Coronary artery (tissue), 2 donors: Measurements from ENCODE around the gene CAND2.
"Not testable (repeated sequence)": the region's sequence is repeated elsewhere in the genome, so short reads cannot be mapped to it uniquely, and the experiment has no call there.

ENCODE experiments used
- DNase-seq: peaks from one replicate; pipeline ENCODE4 v3.0.0-alpha.2; 2017; ENCODE audit warnings: low spot score
- H3K27ac ChIP-seq, 2 donors: fragments of 200-600 bp; sonication (generic); one replicate each; pipeline ENCODE4 v1.5.1; 2016 to 2019
- H3K4me3 ChIP-seq: fragments of 200-600 bp; sonication (generic); 2 replicates; pipeline ENCODE4 v1.5.1; 2016; ENCODE audit warnings: mild to moderate bottlenecking, moderate library complexity
- TF ChIP-seq, protein P1 (sequence below): fragments of 200-600 bp; sonication (generic); IDR thresholded peaks from one replicate; pipeline ENCODE4 v1.5.1; 2019; ENCODE audit warnings: antibody characterized with exemption

CAND2 gene

DNA sequence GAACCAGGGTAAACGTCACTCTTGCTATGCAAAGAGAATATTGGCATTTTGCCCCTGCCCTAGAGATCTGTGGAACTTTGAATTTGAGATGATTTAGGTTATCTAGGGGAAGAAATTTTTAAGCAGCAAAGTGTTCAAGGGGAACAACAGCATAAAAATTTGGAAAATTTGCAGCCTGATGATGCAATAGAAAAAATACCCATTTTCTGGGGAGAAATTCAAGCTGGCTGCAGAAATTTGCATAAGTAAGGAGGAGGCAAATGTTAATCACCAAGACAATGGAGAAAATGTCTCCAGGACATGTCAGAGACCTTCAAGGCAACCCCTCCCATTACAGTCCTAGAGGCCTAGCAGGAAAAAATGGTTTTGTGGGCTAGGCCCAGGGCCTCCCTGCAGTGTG lies 49.3 kb downstream of the CAND2 start:
- Histone ChIP-seq H3K27ac (no peak overlapping the region), H3K4me3 (no peak overlapping the region)
- TF ChIP-seq, protein P1, sequence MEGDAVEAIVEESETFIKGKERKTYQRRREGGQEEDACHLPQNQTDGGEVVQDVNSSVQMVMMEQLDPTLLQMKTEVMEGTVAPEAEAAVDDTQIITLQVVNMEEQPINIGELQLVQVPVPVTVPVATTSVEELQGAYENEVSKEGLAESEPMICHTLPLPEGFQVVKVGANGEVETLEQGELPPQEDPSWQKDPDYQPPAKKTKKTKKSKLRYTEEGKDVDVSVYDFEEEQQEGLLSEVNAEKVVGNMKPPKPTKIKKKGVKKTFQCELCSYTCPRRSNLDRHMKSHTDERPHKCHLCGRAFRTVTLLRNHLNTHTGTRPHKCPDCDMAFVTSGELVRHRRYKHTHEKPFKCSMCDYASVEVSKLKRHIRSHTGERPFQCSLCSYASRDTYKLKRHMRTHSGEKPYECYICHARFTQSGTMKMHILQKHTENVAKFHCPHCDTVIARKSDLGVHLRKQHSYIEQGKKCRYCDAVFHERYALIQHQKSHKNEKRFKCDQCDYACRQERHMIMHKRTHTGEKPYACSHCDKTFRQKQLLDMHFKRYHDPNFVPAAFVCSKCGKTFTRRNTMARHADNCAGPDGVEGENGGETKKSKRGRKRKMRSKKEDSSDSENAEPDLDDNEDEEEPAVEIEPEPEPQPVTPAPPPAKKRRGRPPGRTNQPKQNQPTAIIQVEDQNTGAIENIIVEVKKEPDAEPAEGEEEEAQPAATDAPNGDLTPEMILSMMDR: no peak
- no peak for DNase-seq

DNA sequence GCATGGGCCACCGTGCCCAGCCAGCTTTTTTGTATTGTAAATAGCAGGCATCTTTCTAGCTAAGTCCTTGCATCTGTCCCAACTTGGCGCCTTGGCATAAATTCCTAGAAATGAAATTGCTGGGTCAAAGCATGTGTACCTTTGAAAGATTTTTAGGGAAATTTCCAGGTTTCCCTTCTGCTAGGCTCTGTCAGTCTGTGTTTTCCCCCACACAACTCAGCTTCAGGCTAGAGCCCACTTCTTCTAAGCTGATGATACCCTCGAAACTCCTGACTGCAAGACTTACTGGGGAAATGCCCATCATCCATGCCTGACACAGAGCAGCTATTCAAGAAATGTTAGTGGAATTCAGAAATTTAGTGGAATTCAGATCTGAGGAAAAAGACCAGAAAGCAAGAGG lies 55.7 kb downstream of the CAND2 start:
- TF ChIP-seq, protein P1: no peak
- no peak overlapping the region for H3K4me3 ChIP-seq
- DNase-seq: no peak
- H3K27ac ChIP-seq: no peak overlapping the region

DNA sequence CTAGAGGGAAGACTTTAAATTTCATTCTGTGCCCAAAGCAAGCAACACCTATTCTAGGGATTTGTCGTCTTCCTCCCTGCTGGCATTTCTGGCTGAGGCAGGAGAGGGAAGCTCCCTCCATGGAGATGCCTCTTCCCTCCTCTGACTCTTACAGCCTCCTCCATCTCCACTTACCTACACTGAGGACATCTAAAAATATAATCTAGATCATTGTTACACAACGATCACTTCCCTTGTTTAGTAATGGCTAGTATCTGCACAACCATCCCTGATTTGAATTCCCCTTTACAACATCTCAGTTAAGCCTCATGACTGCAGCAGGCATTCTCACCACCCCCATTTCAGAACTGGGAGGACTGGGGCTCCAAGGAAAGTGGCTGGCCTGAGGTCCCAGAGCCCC lies 57.4 kb downstream of the CAND2 start:
- not testable (repeated sequence) for H3K4me3 ChIP-seq, DNase-seq, H3K27ac ChIP-seq

DNA sequence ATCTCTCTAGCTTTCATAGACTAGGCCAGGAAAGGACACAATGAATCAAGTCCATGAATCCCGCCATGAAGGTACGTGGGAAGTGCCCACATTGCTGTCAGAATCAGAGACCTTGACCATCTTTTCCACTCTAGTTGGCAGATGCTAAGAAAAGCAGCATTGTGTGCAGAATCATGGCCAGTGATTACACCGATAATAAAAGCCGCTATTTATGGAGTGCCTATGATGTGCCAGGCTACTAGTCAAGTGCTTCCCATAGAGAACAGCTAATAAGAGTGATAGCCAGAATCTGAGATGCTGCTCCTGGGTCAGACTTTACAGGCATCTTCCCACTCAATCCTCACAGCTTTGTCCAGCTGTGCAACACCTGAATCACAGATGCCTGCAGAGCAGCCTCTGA lies 58.1 kb downstream of the CAND2 start:
- Histone ChIP-seq H3K4me3 (no peak overlapping the region), H3K27ac (no peak overlapping the region)
- DNase-seq: no peak
- TF ChIP-seq, protein P1: no peak

DNA sequence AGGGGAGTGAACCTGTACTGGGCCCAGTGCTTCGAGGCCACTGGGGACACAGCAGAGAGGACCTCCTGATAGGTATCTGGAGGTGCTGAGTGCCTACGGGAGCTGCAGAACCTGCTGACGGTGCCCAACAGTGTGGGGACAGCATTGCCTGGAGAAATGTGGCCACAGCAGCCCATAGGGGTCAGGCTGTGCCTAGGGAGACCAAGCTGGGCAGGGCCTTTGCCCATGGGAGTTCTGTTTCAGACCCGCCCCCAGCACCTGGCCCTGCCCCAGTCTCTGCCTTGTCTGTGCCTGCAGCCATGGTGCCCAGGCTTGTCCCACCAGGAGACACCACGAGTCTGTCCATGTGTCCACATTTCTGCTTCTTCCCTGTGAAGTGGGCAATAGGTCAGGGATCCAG lies 60.1 kb downstream of the CAND2 start:
- no peak overlapping the region for H3K27ac ChIP-seq
- no peak for DNase-seq
- H3K4me3 ChIP-seq: no peak overlapping the region
- TF ChIP-seq, protein P1: no peak

DNA sequence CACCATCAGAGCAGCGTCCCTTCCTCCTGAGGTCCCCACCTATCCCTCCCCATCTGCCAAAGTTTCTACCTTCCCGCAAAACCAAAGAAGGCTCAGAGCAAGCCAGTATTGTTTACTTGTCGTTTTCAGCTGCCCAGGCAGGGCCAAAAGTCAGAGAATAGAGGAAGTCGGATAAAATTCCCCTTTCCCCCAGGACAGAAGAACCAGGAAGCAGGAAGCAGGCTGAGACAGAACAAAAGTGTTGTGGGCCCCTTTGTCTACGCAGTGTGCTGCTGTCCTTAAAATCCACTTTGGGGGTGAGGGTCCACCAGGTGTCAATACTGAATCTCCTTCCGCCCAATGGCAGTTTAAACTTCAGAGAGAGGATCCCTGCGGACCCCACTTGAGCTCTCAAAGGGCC lies 63.4 kb downstream of the CAND2 start:
- no peak overlapping the region for H3K4me3 ChIP-seq
- TF ChIP-seq, protein P1: no peak
- DNase-seq: no peak
- H3K27ac ChIP-seq: no peak overlapping the region

DNA sequence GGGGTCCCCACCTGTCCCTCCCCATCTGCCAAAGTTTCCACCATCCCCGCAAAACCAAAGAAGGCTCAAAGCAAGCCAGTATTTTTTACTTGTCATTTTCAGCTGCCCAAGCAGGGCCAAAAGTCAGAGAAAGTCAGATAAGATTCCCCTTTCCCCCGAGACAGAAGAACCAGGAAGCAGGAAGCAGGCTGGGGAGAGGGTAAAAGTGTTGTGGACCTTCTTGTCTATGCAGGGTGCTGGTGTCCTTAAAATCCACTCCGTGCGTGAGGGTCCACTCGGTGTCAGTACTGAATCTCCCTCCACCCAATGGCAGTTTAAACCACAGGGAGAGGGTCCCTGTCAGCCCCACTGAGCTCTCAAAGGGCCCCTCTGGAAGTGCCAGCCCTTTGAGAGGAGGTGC lies 65.1 kb downstream of the CAND2 start:
- Histone ChIP-seq H3K4me3 (no peak overlapping the region), H3K27ac (no peak overlapping the region)
- TF ChIP-seq, protein P1: no peak
- DNase-seq: no peak

DNA sequence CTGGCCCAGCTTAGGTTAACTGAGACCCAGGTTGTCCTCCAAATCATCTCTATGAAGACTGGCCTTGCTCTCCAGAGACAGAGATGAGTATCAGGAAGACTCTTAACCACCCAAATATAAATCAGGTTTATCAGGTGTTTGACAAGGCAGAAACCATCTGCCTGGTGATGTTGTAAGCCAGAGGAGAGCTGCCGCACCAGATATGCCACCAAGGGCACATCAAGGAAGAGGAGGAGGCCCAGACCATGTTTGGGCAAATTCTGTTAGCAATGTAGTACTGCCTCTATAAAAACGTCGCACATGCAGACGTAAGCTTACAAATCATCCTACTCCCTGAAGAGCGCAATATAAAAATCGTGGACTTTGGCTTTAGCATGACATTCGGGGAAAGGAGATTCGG lies 65.9 kb downstream of the CAND2 start:
- DNase-seq: no peak
- TF ChIP-seq, protein P1: no peak
- H3K27ac ChIP-seq: no peak overlapping the region

More for the DNA sequence above, 65.9 kb downstream of the CAND2 start:
- H3K4me3 ChIP-seq: no peak overlapping the region
